WTC11 (cell line): ENCODE data around the gene SAMSN1. TPM values are rescaled to one million over a fixed set of nuclear protein-coding genes. Genes with fewer than 3 reads are reported as not detected.

Experiments
- ATAC-seq: fragments of 200-7000 bp; cut with Tn5 transposase; 2 replicates; pipeline ENCODE4 v1.10.0; 2021; ENCODE audit warnings: mild to moderate bottlenecking, moderate library complexity
- CTCF ChIA-PET: fragments of 300-600 bp; sonication (Branson Sonifier 250); formaldehyde crosslinking; loops from one replicate; lab custom pipeline; 2021; ENCODE audit warnings: antibody characterized with exemption; lab: Charles Lee
- POLR2A ChIA-PET: fragments of 350-600 bp; sonication (Branson Sonifier 250); formaldehyde crosslinking; loops from one replicate; lab custom pipeline; 2021; ENCODE audit warnings: antibody characterized with exemption; lab: Charles Lee
- DNase-seq: peaks from one replicate; pipeline ENCODE4 v3.0.0; 2021; ENCODE audit warnings: low spot score
- H3K27ac Mint-ChIP-seq: 2 replicates; pipeline ENCODE4 v1.8.0; 2021; ENCODE audit warnings: mixed read lengths
- H3K27me3 Mint-ChIP-seq: 2 replicates; pipeline ENCODE4 v1.8.0; 2021; ENCODE audit warnings: low read depth, mild to moderate bottlenecking, moderate library complexity, mixed read lengths
- H3K36me3 Mint-ChIP-seq: 2 replicates; pipeline ENCODE4 v1.8.0; 2021; ENCODE audit warnings: mixed read lengths
- H3K4me1 Mint-ChIP-seq: 2 replicates; pipeline ENCODE4 v1.8.0; 2022; ENCODE audit warnings: mixed read lengths
- H3K4me3 Mint-ChIP-seq: 2 replicates; pipeline ENCODE4 v1.8.0; 2021; ENCODE audit warnings: mild to moderate bottlenecking, moderate library complexity, mixed read lengths
- H3K9me3 Mint-ChIP-seq: 2 replicates; pipeline ENCODE4 v1.8.0; 2021; ENCODE audit warnings: mixed read lengths
- CREM ChIP-seq: sonication (generic); formaldehyde crosslinking; IDR thresholded peaks from 2 replicates; pipeline ENCODE4 v1.8.1; 2022; ENCODE audit warnings: mild to moderate bottlenecking, missing genetic modification reagents, moderate library complexity
- FOXP1 ChIP-seq: sonication (generic); formaldehyde crosslinking; IDR thresholded peaks from 2 replicates; pipeline ENCODE4 v1.8.0; 2022; ENCODE audit warnings: missing genetic modification reagents, mild to moderate bottlenecking, moderate library complexity, borderline replicate concordance
- JAZF1 ChIP-seq: fragments of 250-450 bp; sonication (Bioruptor Pico); IDR thresholded peaks from 2 replicates; pipeline ENCODE4 v1.9.0; 2021; ENCODE audit warnings: moderate library complexity, mild to moderate bottlenecking, inconsistent platforms
- NR1H2 ChIP-seq: sonication (generic); formaldehyde crosslinking; IDR thresholded peaks from 2 replicates; pipeline ENCODE4 v1.9.0; 2021; ENCODE audit warnings: mild to moderate bottlenecking, moderate library complexity, missing genetic modification reagents
- TEAD4 ChIP-seq: sonication (generic); formaldehyde crosslinking; IDR thresholded peaks from 2 replicates; pipeline ENCODE4 v1.8.0; 2022; ENCODE audit warnings: mild to moderate bottlenecking, missing genetic modification reagents
- ZNF423 ChIP-seq: fragments of 250-450 bp; sonication (Bioruptor Pico); IDR thresholded peaks from 2 replicates; pipeline ENCODE4 v2.1.2; 2022; ENCODE audit warnings: mild to moderate bottlenecking, moderate library complexity
- total RNA-seq: library from RNA; stranded (reverse); gene quantifications from 3 replicates; pipeline ENCODE4 v1.2.3, GENCODE V29; 2021
- TF ChIP-seq, protein P1 (sequence below): sonication (generic); formaldehyde crosslinking; IDR thresholded peaks from 2 replicates; pipeline ENCODE4 v1.8.0; 2023; ENCODE audit warnings: mild to moderate bottlenecking, missing genetic modification reagents
- TF ChIP-seq, protein P2 (sequence below): sonication (generic); formaldehyde crosslinking; IDR thresholded peaks from 2 replicates; pipeline ENCODE4 v1.8.1; 2023; ENCODE audit warnings: mild to moderate bottlenecking, missing genetic modification reagents, borderline replicate concordance
- TF ChIP-seq, protein P3 (sequence below): fragments of 250-450 bp; sonication (Bioruptor Pico); IDR thresholded peaks from 2 replicates; pipeline ENCODE4 v2.1.2; 2022; ENCODE audit warnings: mild to moderate bottlenecking, moderate library complexity
- TF ChIP-seq, protein P4 (sequence below): sonication (generic); formaldehyde crosslinking; IDR thresholded peaks from 2 replicates; pipeline ENCODE4 v1.8.1; 2023; ENCODE audit warnings: mild to moderate bottlenecking, missing genetic modification reagents, moderate library complexity
- TF ChIP-seq, protein P5 (sequence below): sonication (generic); formaldehyde crosslinking; IDR thresholded peaks from 2 replicates; pipeline ENCODE4 v1.8.0; 2022; ENCODE audit warnings: mild to moderate bottlenecking, missing genetic modification reagents
- TF ChIP-seq, protein P6 (sequence below): fragments of 250-450 bp; sonication (Bioruptor Pico); IDR thresholded peaks from 2 replicates; pipeline ENCODE4 v1.8.0; 2021; ENCODE audit warnings: mild to moderate bottlenecking
- TF ChIP-seq, protein P7 (sequence below): fragments of 250-450 bp; sonication (Bioruptor Pico); IDR thresholded peaks from 2 replicates; pipeline ENCODE4 v1.9.0; 2021; ENCODE audit warnings: mild to moderate bottlenecking
- TF ChIP-seq, protein P8 (sequence below): fragments of 200-600 bp; IDR thresholded peaks from 2 replicates; pipeline ENCODE4 v1.8.0; 2022; ENCODE audit warnings: antibody characterized with exemption
- TF ChIP-seq, protein P9 (sequence below): sonication (generic); formaldehyde crosslinking; IDR thresholded peaks from 2 replicates; pipeline ENCODE4 v1.8.0; 2023; ENCODE audit warnings: missing genetic modification reagents

Gene SAMSN1
- total RNA-seq, 1 experiment from 2014 or later: 1.2 TPM

DNA sequence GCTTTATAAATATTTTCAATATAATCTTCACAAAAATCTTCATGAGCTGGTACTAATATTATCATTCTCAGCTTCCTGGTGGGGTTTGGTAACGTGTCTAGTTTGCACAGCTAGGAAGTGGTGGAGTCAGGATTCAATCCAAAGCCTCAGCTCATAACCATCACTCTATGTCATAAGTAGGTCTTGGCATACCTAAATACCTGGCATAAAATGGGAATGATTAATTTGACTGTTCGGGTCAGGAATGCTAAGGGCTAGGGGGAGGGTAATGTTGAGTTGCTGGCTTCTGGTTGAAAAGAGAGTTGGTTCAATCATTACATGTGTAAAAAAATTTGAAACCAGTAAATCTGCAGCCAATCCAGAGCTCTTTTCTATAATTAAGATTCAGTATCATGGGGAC is 5.6 kb upstream of the SAMSN1 start (continued):
- TF ChIP-seq, protein P1, sequence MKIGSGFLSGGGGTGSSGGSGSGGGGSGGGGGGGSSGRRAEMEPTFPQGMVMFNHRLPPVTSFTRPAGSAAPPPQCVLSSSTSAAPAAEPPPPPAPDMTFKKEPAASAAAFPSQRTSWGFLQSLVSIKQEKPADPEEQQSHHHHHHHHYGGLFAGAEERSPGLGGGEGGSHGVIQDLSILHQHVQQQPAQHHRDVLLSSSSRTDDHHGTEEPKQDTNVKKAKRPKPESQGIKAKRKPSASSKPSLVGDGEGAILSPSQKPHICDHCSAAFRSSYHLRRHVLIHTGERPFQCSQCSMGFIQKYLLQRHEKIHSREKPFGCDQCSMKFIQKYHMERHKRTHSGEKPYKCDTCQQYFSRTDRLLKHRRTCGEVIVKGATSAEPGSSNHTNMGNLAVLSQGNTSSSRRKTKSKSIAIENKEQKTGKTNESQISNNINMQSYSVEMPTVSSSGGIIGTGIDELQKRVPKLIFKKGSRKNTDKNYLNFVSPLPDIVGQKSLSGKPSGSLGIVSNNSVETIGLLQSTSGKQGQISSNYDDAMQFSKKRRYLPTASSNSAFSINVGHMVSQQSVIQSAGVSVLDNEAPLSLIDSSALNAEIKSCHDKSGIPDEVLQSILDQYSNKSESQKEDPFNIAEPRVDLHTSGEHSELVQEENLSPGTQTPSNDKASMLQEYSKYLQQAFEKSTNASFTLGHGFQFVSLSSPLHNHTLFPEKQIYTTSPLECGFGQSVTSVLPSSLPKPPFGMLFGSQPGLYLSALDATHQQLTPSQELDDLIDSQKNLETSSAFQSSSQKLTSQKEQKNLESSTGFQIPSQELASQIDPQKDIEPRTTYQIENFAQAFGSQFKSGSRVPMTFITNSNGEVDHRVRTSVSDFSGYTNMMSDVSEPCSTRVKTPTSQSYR (CRISPR knock-in tag): no peak
- TF ChIP-seq NR1H2 (CRISPR knock-in tag): no peak
- TF ChIP-seq, protein P2, sequence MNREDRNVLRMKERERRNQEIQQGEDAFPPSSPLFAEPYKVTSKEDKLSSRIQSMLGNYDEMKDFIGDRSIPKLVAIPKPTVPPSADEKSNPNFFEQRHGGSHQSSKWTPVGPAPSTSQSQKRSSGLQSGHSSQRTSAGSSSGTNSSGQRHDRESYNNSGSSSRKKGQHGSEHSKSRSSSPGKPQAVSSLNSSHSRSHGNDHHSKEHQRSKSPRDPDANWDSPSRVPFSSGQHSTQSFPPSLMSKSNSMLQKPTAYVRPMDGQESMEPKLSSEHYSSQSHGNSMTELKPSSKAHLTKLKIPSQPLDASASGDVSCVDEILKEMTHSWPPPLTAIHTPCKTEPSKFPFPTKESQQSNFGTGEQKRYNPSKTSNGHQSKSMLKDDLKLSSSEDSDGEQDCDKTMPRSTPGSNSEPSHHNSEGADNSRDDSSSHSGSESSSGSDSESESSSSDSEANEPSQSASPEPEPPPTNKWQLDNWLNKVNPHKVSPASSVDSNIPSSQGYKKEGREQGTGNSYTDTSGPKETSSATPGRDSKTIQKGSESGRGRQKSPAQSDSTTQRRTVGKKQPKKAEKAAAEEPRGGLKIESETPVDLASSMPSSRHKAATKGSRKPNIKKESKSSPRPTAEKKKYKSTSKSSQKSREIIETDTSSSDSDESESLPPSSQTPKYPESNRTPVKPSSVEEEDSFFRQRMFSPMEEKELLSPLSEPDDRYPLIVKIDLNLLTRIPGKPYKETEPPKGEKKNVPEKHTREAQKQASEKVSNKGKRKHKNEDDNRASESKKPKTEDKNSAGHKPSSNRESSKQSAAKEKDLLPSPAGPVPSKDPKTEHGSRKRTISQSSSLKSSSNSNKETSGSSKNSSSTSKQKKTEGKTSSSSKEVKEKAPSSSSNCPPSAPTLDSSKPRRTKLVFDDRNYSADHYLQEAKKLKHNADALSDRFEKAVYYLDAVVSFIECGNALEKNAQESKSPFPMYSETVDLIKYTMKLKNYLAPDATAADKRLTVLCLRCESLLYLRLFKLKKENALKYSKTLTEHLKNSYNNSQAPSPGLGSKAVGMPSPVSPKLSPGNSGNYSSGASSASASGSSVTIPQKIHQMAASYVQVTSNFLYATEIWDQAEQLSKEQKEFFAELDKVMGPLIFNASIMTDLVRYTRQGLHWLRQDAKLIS (CRISPR knock-in tag): no peak
- TF ChIP-seq, protein P3, sequence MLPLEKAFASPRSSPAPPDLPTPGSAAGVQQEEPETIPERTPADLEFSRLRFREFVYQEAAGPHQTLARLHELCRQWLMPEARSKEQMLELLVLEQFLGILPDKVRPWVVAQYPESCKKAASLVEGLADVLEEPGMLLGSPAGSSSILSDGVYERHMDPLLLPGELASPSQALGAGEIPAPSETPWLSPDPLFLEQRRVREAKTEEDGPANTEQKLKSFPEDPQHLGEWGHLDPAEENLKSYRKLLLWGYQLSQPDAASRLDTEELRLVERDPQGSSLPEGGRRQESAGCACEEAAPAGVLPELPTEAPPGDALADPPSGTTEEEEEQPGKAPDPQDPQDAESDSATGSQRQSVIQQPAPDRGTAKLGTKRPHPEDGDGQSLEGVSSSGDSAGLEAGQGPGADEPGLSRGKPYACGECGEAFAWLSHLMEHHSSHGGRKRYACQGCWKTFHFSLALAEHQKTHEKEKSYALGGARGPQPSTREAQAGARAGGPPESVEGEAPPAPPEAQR (CRISPR knock-in tag): no peak
- TF ChIP-seq, protein P4, sequence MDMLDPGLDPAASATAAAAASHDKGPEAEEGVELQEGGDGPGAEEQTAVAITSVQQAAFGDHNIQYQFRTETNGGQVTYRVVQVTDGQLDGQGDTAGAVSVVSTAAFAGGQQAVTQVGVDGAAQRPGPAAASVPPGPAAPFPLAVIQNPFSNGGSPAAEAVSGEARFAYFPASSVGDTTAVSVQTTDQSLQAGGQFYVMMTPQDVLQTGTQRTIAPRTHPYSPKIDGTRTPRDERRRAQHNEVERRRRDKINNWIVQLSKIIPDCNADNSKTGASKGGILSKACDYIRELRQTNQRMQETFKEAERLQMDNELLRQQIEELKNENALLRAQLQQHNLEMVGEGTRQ (CRISPR knock-in tag): no peak
- TF ChIP-seq, protein P5, sequence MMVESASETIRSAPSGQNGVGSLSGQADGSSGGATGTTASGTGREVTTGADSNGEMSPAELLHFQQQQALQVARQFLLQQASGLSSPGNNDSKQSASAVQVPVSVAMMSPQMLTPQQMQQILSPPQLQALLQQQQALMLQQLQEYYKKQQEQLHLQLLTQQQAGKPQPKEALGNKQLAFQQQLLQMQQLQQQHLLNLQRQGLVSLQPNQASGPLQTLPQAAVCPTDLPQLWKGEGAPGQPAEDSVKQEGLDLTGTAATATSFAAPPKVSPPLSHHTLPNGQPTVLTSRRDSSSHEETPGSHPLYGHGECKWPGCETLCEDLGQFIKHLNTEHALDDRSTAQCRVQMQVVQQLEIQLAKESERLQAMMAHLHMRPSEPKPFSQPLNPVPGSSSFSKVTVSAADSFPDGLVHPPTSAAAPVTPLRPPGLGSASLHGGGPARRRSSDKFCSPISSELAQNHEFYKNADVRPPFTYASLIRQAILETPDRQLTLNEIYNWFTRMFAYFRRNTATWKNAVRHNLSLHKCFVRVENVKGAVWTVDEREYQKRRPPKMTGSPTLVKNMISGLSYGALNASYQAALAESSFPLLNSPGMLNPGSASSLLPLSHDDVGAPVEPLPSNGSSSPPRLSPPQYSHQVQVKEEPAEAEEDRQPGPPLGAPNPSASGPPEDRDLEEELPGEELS (CRISPR knock-in tag): no peak
- TF ChIP-seq, all 79 proteins: peak for 0

DNA sequence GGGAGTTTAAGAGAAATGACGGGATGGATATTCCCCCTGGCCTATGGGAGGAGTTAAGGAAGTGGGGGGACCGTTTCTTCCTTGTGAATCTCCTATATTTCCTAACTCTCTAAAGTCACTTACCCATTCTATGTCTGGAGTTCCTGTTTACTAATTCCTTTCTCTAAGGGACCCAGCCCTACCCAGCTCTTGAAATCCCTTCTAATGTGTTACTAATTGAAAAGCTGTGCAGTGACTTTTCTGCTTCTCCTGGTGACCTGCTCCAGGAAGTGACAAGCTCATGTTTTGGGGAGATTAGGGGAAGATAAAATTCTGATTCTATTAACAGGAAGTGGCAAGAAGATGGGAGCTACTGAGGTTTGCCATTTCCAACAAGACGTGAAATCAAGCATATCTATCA is 4.0 kb upstream of the SAMSN1 start:
- DNase-seq: no peak
- CTCF ChIA-PET: no interaction called here
- no peak for ATAC-seq
- Mint-ChIP-seq H3K27ac (no peak overlapping the region), H3K36me3 (no peaks in the 10 kb centered on the region), H3K4me3 (no peak overlapping the region), H3K4me1 (peaks cover 17% of the 10 kb centered on the region), H3K9me3 (peaks cover 4% of the 10 kb centered on the region; the same call in 1 of the 2 replicates), H3K27me3 (no peaks in the 10 kb centered on the region)
- POLR2A ChIA-PET: no interaction called here
- TF ChIP-seq CREM (no peak), TEAD4 (no peak), FOXP1 (CRISPR knock-in tag) (no peak), ZNF423 (CRISPR knock-in tag) (no peak), JAZF1 (no peak)
- TF ChIP-seq, protein P6, sequence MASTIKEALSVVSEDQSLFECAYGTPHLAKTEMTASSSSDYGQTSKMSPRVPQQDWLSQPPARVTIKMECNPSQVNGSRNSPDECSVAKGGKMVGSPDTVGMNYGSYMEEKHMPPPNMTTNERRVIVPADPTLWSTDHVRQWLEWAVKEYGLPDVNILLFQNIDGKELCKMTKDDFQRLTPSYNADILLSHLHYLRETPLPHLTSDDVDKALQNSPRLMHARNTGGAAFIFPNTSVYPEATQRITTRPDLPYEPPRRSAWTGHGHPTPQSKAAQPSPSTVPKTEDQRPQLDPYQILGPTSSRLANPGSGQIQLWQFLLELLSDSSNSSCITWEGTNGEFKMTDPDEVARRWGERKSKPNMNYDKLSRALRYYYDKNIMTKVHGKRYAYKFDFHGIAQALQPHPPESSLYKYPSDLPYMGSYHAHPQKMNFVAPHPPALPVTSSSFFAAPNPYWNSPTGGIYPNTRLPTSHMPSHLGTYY (CRISPR knock-in tag): no peak
- TF ChIP-seq, protein P7, sequence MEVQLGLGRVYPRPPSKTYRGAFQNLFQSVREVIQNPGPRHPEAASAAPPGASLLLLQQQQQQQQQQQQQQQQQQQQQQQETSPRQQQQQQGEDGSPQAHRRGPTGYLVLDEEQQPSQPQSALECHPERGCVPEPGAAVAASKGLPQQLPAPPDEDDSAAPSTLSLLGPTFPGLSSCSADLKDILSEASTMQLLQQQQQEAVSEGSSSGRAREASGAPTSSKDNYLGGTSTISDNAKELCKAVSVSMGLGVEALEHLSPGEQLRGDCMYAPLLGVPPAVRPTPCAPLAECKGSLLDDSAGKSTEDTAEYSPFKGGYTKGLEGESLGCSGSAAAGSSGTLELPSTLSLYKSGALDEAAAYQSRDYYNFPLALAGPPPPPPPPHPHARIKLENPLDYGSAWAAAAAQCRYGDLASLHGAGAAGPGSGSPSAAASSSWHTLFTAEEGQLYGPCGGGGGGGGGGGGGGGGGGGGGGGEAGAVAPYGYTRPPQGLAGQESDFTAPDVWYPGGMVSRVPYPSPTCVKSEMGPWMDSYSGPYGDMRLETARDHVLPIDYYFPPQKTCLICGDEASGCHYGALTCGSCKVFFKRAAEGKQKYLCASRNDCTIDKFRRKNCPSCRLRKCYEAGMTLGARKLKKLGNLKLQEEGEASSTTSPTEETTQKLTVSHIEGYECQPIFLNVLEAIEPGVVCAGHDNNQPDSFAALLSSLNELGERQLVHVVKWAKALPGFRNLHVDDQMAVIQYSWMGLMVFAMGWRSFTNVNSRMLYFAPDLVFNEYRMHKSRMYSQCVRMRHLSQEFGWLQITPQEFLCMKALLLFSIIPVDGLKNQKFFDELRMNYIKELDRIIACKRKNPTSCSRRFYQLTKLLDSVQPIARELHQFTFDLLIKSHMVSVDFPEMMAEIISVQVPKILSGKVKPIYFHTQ (CRISPR knock-in tag): no peak
- TF ChIP-seq, protein P8, sequence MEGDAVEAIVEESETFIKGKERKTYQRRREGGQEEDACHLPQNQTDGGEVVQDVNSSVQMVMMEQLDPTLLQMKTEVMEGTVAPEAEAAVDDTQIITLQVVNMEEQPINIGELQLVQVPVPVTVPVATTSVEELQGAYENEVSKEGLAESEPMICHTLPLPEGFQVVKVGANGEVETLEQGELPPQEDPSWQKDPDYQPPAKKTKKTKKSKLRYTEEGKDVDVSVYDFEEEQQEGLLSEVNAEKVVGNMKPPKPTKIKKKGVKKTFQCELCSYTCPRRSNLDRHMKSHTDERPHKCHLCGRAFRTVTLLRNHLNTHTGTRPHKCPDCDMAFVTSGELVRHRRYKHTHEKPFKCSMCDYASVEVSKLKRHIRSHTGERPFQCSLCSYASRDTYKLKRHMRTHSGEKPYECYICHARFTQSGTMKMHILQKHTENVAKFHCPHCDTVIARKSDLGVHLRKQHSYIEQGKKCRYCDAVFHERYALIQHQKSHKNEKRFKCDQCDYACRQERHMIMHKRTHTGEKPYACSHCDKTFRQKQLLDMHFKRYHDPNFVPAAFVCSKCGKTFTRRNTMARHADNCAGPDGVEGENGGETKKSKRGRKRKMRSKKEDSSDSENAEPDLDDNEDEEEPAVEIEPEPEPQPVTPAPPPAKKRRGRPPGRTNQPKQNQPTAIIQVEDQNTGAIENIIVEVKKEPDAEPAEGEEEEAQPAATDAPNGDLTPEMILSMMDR: no peak
- TF ChIP-seq, protein P9, sequence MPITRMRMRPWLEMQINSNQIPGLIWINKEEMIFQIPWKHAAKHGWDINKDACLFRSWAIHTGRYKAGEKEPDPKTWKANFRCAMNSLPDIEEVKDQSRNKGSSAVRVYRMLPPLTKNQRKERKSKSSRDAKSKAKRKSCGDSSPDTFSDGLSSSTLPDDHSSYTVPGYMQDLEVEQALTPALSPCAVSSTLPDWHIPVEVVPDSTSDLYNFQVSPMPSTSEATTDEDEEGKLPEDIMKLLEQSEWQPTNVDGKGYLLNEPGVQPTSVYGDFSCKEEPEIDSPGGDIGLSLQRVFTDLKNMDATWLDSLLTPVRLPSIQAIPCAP (CRISPR knock-in tag): no peak
